Omental fat pad (tissue), 4 donors: ENCODE measurements around the gene OGG1. TPM values are rescaled to one million over a fixed set of nuclear protein-coding genes. Genes with fewer than 3 reads are reported as not detected.

ENCODE experiments used
- ATAC-seq: fragments of 150-250 bp; one replicate; pipeline ENCODE4 v1.9.1; 2016; ENCODE audit warnings: mild to moderate bottlenecking, moderate library complexity; ENCODE audit not compliant: low FRiP score
- DNase-seq: peaks from one replicate; pipeline ENCODE4 v3.0.0-alpha.2; 2019; ENCODE audit warnings: low spot score
- total RNA-seq, 4 donors: library from RNA; depleted of rRNA; stranded (reverse); fragments of >200 nt; gene quantifications; one replicate each; pipeline ENCODE4 v1.1.0, GENCODE V29; 2016
- TF ChIP-seq, protein P1 (sequence below), 3 donors: fragments of 450-650 bp; IDR thresholded peaks; one replicate each; pipeline ENCODE4 v1.5.1; 2016 to 2017; ENCODE audit warnings: antibody characterized with exemption in 3 of 3, mild to moderate bottlenecking in 3 of 3, moderate library complexity in 2 of 3

Gene OGG1
- total RNA-seq, 4 donors from 2014 or later, result 15.6 to 27.1 (median 19.5) TPM

GRCh38 chr3:9716801-9717555 is 32.8 kb upstream of the OGG1 start:
- DNase-seq, result no peak
- TF ChIP-seq, protein P1, sequence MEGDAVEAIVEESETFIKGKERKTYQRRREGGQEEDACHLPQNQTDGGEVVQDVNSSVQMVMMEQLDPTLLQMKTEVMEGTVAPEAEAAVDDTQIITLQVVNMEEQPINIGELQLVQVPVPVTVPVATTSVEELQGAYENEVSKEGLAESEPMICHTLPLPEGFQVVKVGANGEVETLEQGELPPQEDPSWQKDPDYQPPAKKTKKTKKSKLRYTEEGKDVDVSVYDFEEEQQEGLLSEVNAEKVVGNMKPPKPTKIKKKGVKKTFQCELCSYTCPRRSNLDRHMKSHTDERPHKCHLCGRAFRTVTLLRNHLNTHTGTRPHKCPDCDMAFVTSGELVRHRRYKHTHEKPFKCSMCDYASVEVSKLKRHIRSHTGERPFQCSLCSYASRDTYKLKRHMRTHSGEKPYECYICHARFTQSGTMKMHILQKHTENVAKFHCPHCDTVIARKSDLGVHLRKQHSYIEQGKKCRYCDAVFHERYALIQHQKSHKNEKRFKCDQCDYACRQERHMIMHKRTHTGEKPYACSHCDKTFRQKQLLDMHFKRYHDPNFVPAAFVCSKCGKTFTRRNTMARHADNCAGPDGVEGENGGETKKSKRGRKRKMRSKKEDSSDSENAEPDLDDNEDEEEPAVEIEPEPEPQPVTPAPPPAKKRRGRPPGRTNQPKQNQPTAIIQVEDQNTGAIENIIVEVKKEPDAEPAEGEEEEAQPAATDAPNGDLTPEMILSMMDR (IDR thresholded peaks at IDR 0.05), result no peak
- ATAC-seq, result no peak

- TF ChIP-seq, protein P1 (IDR thresholded peaks at IDR 0.05), result no peak
- no peak for ATAC-seq
Measured at GRCh38 chr3:9717563-9717962, 32.2 kb upstream of the OGG1 start.

DNA sequence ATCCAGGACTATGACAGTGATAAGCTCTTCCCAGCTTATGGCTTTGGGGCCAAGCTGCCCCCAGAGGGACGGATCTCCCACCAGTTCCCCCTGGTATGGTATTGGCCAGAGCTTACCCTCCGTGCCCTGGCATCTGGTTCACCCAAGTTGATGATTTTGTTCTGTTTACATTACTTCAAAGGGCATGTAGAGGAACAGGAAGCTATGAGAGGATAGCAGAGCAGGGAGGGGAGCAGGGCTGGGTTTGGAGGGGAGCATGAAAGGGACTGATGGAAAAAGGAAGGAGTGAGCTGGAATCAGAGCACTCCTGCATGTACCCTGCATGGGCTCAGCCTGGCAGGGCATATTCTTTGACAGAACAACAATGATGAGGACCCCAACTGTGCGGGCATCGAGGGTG is 31.6 kb upstream of the OGG1 start:
- ATAC-seq, result no peak
- TF ChIP-seq, protein P1 (IDR thresholded peaks at IDR 0.05), result no peak
- no peak for DNase-seq

More at GRCh38 chr3:9717563-9717962, 32.2 kb upstream of the OGG1 start:
- DNase-seq, result no peak

GRCh38 chr3:9721015-9721699 is 28.6 kb upstream of the OGG1 start:
- TF ChIP-seq, protein P1 (IDR thresholded peaks at IDR 0.05), result no peak
- DNase-seq, result no peak
- no peak for ATAC-seq

DNA sequence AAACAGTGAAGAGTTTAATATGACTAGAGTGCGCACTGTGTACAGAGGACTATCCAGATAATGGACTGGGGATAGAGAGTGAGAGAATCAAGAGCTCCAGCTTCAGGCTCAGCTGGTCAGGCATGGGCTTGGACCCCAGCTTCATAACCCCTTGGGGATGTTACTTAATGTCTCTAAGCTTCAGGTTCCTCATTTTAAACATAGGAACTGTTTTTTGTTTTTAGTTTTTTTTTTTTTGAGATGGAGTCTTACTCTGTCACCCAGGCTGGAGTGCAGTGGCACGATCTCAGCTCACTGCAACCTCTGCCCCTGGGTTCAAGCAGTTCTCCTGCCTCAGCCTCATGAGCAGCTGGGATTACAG is 28.1 kb upstream of the OGG1 start:
- no peak for ATAC-seq
- DNase-seq, result no peak
- TF ChIP-seq, protein P1 (IDR thresholded peaks at IDR 0.05), result no peak

DNA sequence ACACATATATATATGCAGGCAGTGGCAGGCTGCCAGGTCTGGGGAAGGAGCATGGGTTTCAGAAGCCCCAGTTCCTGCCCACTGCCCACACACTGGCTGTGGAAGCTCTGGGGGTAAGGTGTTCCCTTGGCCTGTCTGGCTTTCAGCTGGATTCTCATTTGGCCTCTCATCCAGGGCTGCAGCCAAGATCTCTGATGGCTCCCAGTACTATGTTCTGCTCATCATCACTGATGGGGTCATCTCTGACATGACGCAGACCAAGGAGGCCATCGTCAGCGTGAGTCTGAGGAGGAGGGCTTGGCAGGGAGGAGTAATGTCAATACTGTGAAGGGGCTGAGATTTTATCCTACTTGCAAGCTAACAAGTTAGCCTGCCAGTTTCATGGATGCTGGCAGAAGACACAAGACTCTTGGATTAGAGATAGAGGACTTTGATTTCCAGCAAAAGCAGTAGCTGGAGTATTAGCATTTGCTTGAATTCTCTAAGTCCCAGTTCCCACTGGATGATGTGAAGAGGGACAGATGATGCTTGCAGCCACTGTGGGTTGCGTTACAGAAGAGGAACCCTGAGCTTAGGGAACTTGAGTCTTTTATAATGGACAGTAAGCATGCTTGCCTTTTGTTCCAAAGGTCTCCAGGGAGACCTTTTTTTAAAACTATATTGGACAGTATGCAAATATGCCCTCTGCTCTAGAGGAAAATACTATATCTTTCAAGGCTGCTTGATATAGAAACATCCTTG is 23.8 kb upstream of the OGG1 start:
- DNase-seq (no peak), ATAC-seq (no peak)
- TF ChIP-seq, protein P1 (IDR thresholded peaks at IDR 0.05), result no peak
